HepG2 (cell line): Measurements from ENCODE around the gene HLF. TPM values are rescaled to one million over a fixed set of nuclear protein-coding genes. Genes with fewer than 3 reads are reported as not detected.

ENCODE experiments used
- ATAC-seq: fragments of 200-7000 bp; cut with Tn5 transposase; 3 replicates; pipeline ENCODE4 v1.9.1; 2020; ENCODE audit warnings: mild to moderate bottlenecking, moderate library complexity
- BruUV-seq: library from RNA; stranded (reverse); fragments of 400-500 nt; replicated peaks from 2 replicates; lab custom pipeline; 2021; lab: Mats Ljungman, UMichigan
- CTCF ChIA-PET: fragments of 300-600 bp; formaldehyde crosslinking; extraction: SDS; loops from one replicate; lab custom pipeline; 2021; ENCODE audit warnings: low total read pairs, inconsistent platforms, low intra/inter-chr PET ratio; lab: Yijun Ruan, JAX
- POLR2A ChIA-PET: fragments of 350-600 bp; sonication (Branson Sonifier 250); formaldehyde crosslinking; loops from one replicate; lab custom pipeline; 2020; ENCODE audit warnings: antibody characterized with exemption, inconsistent platforms; lab: Yijun Ruan, JAX
- DNase-seq: peaks from one replicate; pipeline ENCODE4 v3.0.0-alpha.2; 2015; ENCODE audit warnings: low spot score
- FAIRE-seq: peaks from 3 replicates; lab custom pipeline; 2011; peaks lifted over from hg19 to GRCh38; lab: Jason Lieb, UNC
- H2AFZ ChIP-seq: one replicate; pipeline ENCODE4 v1.6.1; 2011; ENCODE audit warnings: low read length, inconsistent platforms
- H3K27ac ChIP-seq: fragments of 300-600 bp; 3 replicates; pipeline ENCODE4 v1.8.0; 2011; ENCODE audit warnings: mixed run types, mild to moderate bottlenecking, mixed read lengths, low read length, inconsistent platforms; ENCODE audit not compliant: insufficient read depth; ENCODE audit errors: extremely low read length
- H3K27me3 ChIP-seq, 2 experiments: fragments of 200-600 bp in 1 of 2; 2 replicates in 1 of 2; 3 replicates in 1 of 2; pipeline versions ENCODE4 v1.6.0 to v1.8.0; 2011; ENCODE audit warnings: low read length in 2 of 2, mild to moderate bottlenecking in 2 of 2, moderate library complexity in 2 of 2, inconsistent platforms in 1 of 2; ENCODE audit not compliant: insufficient read depth in 2 of 2, control insufficient read depth in 1 of 2
- H3K36me3 ChIP-seq, 2 experiments: fragments of 200-600 bp in 1 of 2; replicated peaks in 1 of 2; 2 replicates in 1 of 2; 3 replicates in 1 of 2; pipeline versions ENCODE4 v1.5.1 to v1.8.0; 2011; ENCODE audit warnings: low read length in 2 of 2, inconsistent platforms in 1 of 2; ENCODE audit not compliant: insufficient read depth in 2 of 2, control insufficient read depth in 1 of 2
- H3K4me1 ChIP-seq: 2 replicates; pipeline ENCODE4 v1.5.1; 2012; ENCODE audit warnings: low read length, inconsistent platforms; ENCODE audit not compliant: insufficient read depth
- H3K4me2 ChIP-seq: 2 replicates; pipeline ENCODE4 v1.6.0; 2011; ENCODE audit warnings: low read depth, low read length, inconsistent platforms
- H3K4me3 ChIP-seq, 3 experiments: fragments of 200-600 bp in 1 of 3; sonication (generic), shearing (Covaris generic) in 1 of 3; replicated peaks in 1 of 3; 2 replicates each; pipeline ENCODE4 v1.5.1; 2011 to 2016; ENCODE audit warnings: low read length in 3 of 3, inconsistent platforms in 2 of 3, low read depth in 2 of 3, mild to moderate bottlenecking in 2 of 3, control low read depth in 1 of 3, mixed read lengths in 1 of 3; ENCODE audit not compliant: insufficient read depth in 1 of 3
- H3K79me2 ChIP-seq: one replicate; pipeline ENCODE4 v1.6.1; 2011; ENCODE audit warnings: low read length, inconsistent platforms; ENCODE audit not compliant: insufficient read depth
- H3K9ac ChIP-seq: 2 replicates; pipeline ENCODE4 v1.6.0; 2011; ENCODE audit warnings: mild to moderate bottlenecking, low read depth, low read length, inconsistent platforms; ENCODE audit not compliant: insufficient read depth
- H3K9me3 ChIP-seq: 2 replicates; pipeline ENCODE4 v1.5.1; 2012; ENCODE audit warnings: mild to moderate bottlenecking, low read length
- H4K20me1 ChIP-seq: 2 replicates; pipeline ENCODE4 v1.6.0; 2011; ENCODE audit warnings: inconsistent platforms, mild to moderate bottlenecking, low read length, moderate library complexity; ENCODE audit not compliant: insufficient read depth
- ARID2 ChIP-seq: sonication (generic); formaldehyde crosslinking; IDR thresholded peaks from 2 replicates; pipeline ENCODE4 v1.8.1; 2022; ENCODE audit warnings: mild to moderate bottlenecking, missing genetic modification reagents, borderline replicate concordance
- CCDC6 ChIP-seq: sonication (generic); formaldehyde crosslinking; IDR thresholded peaks from 2 replicates; pipeline ENCODE4 v1.8.1; 2022; ENCODE audit warnings: mild to moderate bottlenecking, missing genetic modification reagents, moderate library complexity
- DR1 ChIP-seq: sonication (generic); formaldehyde crosslinking; IDR thresholded peaks from 2 replicates; pipeline ENCODE4 v1.8.0; 2021; ENCODE audit warnings: mild to moderate bottlenecking, missing genetic modification reagents, inconsistent platforms
- IKZF1 ChIP-seq: fragments of 450-650 bp; IDR thresholded peaks from 2 replicates; pipeline ENCODE4 v1.7.1; 2016
- MBD4 ChIP-seq: IDR thresholded peaks from 2 replicates; pipeline ENCODE4 v1.6.1; 2012; ENCODE audit warnings: low read length, inconsistent platforms, borderline replicate concordance
- MYPOP ChIP-seq: sonication (generic); formaldehyde crosslinking; IDR thresholded peaks from 2 replicates; pipeline ENCODE4 v1.8.1; 2023; ENCODE audit warnings: mild to moderate bottlenecking, moderate library complexity, missing genetic modification reagents
- POLR2AphosphoS5 ChIP-seq: IDR thresholded peaks from 2 replicates; pipeline ENCODE4 v1.6.1; 2012; ENCODE audit warnings: low read depth, low read length
- POLR2G ChIP-seq: fragments of 200-400 bp; formaldehyde crosslinking; IDR thresholded peaks from 2 replicates; pipeline ENCODE4 v1.6.1; 2018; ENCODE audit warnings: mild to moderate bottlenecking, low read depth, low read length, moderate library complexity
- RBM22 ChIP-seq: fragments of 200-400 bp; formaldehyde crosslinking; optimal IDR thresholded peaks from 2 replicates; pipeline ENCODE3; 2017; ENCODE audit warnings: mild to moderate bottlenecking, low read length, moderate library complexity
- SALL1 ChIP-seq: sonication (generic); formaldehyde crosslinking; IDR thresholded peaks from 2 replicates; pipeline ENCODE4 v1.8.0; 2022; ENCODE audit warnings: mild to moderate bottlenecking, missing genetic modification reagents
- ZNF597 ChIP-seq: sonication (generic); formaldehyde crosslinking; IDR thresholded peaks from 2 replicates; pipeline ENCODE4 v1.5.0; 2020; ENCODE audit warnings: missing genetic modification reagents
- ZNF878 ChIP-seq: sonication (generic); formaldehyde crosslinking; IDR thresholded peaks from 2 replicates; pipeline ENCODE4 v1.8.1; 2023; ENCODE audit warnings: mild to moderate bottlenecking, missing genetic modification reagents, moderate library complexity
- WGBS: methylation state at CpG from one replicate; pipeline ENCODE4 v1.1.6; 2017; ENCODE audit warnings: low lambda C conversion rate; 5-methylcytosine and 5-hydroxymethylcytosine counted together
- in situ Hi-C: cut with HindIII; loops from 2 replicates; pipeline ENCODE4 v1.10.0; 2017; ENCODE audit warnings: low pct_unique_long_range_greater_than_20kb; ENCODE audit not compliant: extremely low pct_ligation_motif_present
- intact Hi-C: fragments of 100-400 bp; cut with micrococcal nuclease; formaldehyde crosslinking; loops from one replicate; pipeline ENCODE4 v1.10.0; 2022; ENCODE audit not compliant: unreplicated experiment
- polyA plus RNA-seq, 8 experiments: library from polyadenylated mRNA; depleted of rRNA in 3 of 8; stranded (reverse) in 7 of 8; unstranded in 1 of 8; fragments of >200 nt; fragmentation: Illumina TruSeq in 4 of 8; extraction: Trizol in 4 of 8; gene quantifications; 2 replicates each; pipeline versions ENCODE4 v1.2.1 to v1.2.3, GENCODE V29; 2011 to 2016; ENCODE audit warnings: low read depth in 4 of 8, missing spikeins in 1 of 8, mixed read lengths in 1 of 8; ENCODE audit not compliant: insufficient read depth in 1 of 8
- total RNA-seq, 5 experiments: library from RNA; depleted of rRNA; stranded (reverse); fragments of >200 nt; fragmentation: Illumina TruSeq; extraction: Trizol; gene quantifications; 2 replicates each; pipeline ENCODE4 v1.2.3, GENCODE V29; 2016; ENCODE audit warnings: low read depth in 1 of 5

Gene HLF
- total and polyA plus RNA-seq, 2 of the 13 experiments (the other 11 are each of a cell fraction or from before 2014, with no cell fraction given) = 202 to 346 TPM

GRCh38 chr17:55307879-55308278, 43.1 kb downstream of the HLF start:
- Histone ChIP-seq H3K27ac (peak overlapping the region; percentile 86), H3K9me3 (no peaks in the 10 kb centered on the region), H3K4me1 (peaks cover 100% of the 10 kb centered on the region), H2AFZ (no peak overlapping the region), H3K4me3 (no peak overlapping the region), H3K36me3 (peaks cover 18 to 69% of the 10 kb centered on the region in 2 experiments), H4K20me1 (peaks cover 82% of the 10 kb centered on the region), H3K9ac (no peak overlapping the region), H3K27me3 (no peaks in the 10 kb centered on the region), H3K4me2 (0 out of 2 replicates have a peak overlapping the region, but pooled peaks have one; percentile 1), H3K79me2 (peaks cover 96% of the 10 kb centered on the region)
- 95% methylated on average over 7 of the region's 7 CpGs for WGBS
- FAIRE-seq (no peak), ATAC-seq (no peak), DNase-seq (no peak)
- ChIA-PET CTCF (no interaction called here), POLR2A (interaction anchor here (1.9 kb wide), 1 partner anchor 33 kb away, joined by 6 read pairs; no protein-coding TSS in a partner anchor)
- no peak for TF ChIP-seq ZNF597 (CRISPR knock-in tag)
- peak; percentile 53 for TF ChIP-seq POLR2G
- TF ChIP-seq MYPOP (CRISPR knock-in tag) = 0 out of 2 replicates have a peak, but pooled peaks have one; percentile 25
- TF ChIP-seq POLR2AphosphoS5 = peak; percentile 13; the same call in 1 of the 2 replicates
- no peak for TF ChIP-seq IKZF1
- TF ChIP-seq DR1 (CRISPR knock-in tag) = no peak
- peak; percentile 99 for TF ChIP-seq RBM22
- TF ChIP-seq CCDC6 (CRISPR knock-in tag) = 0 out of 2 replicates have a peak, but pooled peaks have one; percentile 55
- TF ChIP-seq SALL1 (CRISPR knock-in tag) = 0 out of 2 replicates have a peak, but pooled peaks have one; percentile 22
- no peak for TF ChIP-seq ARID2 (CRISPR knock-in tag)
- TF ChIP-seq MBD4 = 0 out of 2 replicates have a peak, but pooled peaks have one; percentile 30
- 0 out of 2 replicates have a peak, but pooled peaks have one; percentile 35 for TF ChIP-seq ZNF878 (CRISPR knock-in tag)
- in situ Hi-C loops = no loop called here
- no TSS peak for BruUV-seq
- intact Hi-C loops = loop anchor here (2.0 kb wide), 1 partner anchor 41 kb away; no protein-coding TSS in a partner anchor
